Measurements from ENCODE around the gene YOD1. TPM values are rescaled to one million over a fixed set of nuclear protein-coding genes. Genes with fewer than 3 reads are reported as not detected.

The YOD1 gene
- total RNA-seq, 3 donors from 2014 or later = 5.8 to 7.8 (median 7.8) TPM

DNA sequence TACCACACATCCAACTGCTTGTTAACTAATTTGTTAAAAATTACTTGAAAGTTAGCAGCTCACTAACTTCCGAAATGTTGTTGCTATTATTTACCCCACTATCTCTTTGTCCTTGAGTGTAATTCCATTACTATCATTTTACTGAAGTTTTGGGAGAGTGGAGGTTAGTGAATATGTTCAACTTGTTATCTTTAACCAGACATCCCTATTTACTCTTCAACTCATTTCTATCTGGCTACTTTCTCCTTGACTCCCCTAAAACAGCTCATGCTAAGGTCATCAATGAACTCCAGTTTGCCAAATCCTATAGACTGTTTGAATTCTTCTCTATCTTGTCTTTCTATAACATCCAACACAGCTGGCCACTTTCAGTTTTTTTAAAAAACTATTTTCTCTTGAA, 14.1 kb downstream of the YOD1 start:
- intact Hi-C loops (cut with DNase I, micrococcal nuclease) = no loop called here
- Histone ChIP-seq H3K4me1 (ENCODE audit: low read depth) (peaks cover 10% of the 10 kb centered on the region), H3K4me3 (no peak overlapping the region), H3K9me3 (no peaks in the 10 kb centered on the region), H3K36me3 (ENCODE audit: low read depth) (no peaks in the 10 kb centered on the region)
- DNase-seq (no peak), ATAC-seq (no peak)
- TF ChIP-seq, protein P1, sequence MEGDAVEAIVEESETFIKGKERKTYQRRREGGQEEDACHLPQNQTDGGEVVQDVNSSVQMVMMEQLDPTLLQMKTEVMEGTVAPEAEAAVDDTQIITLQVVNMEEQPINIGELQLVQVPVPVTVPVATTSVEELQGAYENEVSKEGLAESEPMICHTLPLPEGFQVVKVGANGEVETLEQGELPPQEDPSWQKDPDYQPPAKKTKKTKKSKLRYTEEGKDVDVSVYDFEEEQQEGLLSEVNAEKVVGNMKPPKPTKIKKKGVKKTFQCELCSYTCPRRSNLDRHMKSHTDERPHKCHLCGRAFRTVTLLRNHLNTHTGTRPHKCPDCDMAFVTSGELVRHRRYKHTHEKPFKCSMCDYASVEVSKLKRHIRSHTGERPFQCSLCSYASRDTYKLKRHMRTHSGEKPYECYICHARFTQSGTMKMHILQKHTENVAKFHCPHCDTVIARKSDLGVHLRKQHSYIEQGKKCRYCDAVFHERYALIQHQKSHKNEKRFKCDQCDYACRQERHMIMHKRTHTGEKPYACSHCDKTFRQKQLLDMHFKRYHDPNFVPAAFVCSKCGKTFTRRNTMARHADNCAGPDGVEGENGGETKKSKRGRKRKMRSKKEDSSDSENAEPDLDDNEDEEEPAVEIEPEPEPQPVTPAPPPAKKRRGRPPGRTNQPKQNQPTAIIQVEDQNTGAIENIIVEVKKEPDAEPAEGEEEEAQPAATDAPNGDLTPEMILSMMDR (IDR thresholded peaks at IDR 0.05) = no peak

DNA sequence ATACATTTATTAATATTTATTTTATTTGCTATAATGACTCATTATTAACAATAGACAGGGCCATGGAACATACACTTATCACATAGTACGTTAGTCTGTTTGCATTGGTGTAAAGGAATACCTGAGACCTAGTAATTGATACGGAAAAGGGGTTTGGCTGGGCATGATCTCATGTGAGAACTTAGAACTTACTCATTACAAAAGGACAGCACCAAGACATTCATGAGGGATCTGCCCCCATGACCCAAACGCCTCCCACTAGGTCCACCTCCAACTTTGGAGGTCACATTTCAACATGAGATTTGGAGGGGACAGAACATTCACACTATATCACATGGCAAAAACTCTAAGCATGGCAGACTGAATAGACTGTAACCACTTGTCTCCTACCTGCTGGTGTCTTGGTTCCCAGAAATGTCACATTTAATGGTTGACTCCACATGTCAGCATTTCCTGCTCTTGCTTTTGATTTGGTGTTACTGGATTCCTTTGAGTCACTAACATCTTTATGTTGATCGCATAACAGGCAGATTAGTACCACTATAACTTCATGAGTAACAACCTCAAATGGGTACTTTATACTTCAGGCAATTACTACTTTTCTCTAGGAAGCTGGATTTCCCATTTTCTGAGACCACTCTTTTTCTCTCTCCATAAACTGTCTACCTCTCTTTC, 15.0 kb downstream of the YOD1 start:
- Histone ChIP-seq H3K9me3 (no peaks in the 10 kb centered on the region), H3K36me3 (ENCODE audit: low read depth) (no peaks in the 10 kb centered on the region), H3K4me1 (ENCODE audit: low read depth) (peaks cover 10% of the 10 kb centered on the region), H3K4me3 (no peak overlapping the region)
- TF ChIP-seq, protein P1 (IDR thresholded peaks at IDR 0.05) = no peak
- no peak for ATAC-seq
- DNase-seq = no peak
- intact Hi-C loops (cut with DNase I, micrococcal nuclease) = no loop called here

DNA sequence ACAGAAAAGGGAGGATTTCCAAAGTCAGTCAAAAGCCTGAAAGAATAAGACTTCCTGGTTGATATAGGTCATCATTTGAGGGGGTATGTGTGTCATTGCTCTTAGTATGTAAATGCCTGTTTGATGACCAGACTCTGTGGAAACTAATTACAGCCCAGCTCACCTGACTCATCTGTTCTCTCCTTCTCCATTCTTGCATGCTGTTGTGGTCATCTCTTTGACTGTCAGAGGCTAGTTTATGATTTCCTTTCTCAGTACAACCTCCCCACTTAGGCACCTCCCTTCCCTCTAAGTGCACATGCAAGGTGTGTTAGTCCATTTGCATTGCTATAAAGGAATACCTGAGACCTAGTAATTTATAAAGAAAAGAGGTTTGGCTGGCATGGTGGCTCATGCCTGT, 16.0 kb downstream of the YOD1 start:
- ATAC-seq (peak; percentile 41), DNase-seq (no peak)
- no peak overlapping the region for H3K4me3 ChIP-seq
- TF ChIP-seq, protein P1 (IDR thresholded peaks at IDR 0.05) = no peak
- H3K9me3 ChIP-seq = no peaks in the 10 kb centered on the region
- intact Hi-C loops (cut with DNase I, micrococcal nuclease) = no loop called here
- H3K4me1 ChIP-seq (ENCODE audit: low read depth) = peaks cover 11% of the 10 kb centered on the region
- H3K36me3 ChIP-seq (ENCODE audit: low read depth) = no peaks in the 10 kb centered on the region

DNA sequence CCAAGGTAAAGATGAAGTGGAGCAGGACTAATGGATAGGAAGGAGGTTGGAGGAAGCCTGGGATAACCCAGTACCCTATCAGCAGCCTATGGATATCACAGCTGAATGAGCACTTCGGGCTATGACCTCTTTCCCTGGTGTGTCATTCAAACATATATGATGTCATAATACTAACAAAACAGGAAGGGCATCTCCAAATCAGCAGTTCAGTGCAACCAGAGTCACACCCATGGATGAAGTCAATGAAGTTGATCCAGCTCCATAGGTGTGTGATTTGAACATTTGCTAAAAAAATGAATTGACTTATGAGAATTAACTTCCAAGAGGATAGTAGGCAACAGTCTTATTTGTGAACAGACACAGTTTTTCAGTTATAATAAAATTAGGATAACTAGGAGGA, 16.8 kb downstream of the YOD1 start:
- peak; percentile 6 for ATAC-seq
- H3K36me3 ChIP-seq (ENCODE audit: low read depth) = no peaks in the 10 kb centered on the region
- TF ChIP-seq, protein P1 (IDR thresholded peaks at IDR 0.05) = no peak
- intact Hi-C loops (cut with DNase I, micrococcal nuclease) = no loop called here
- DNase-seq = no peak
- H3K4me1 ChIP-seq (ENCODE audit: low read depth) = peaks cover 18% of the 10 kb centered on the region
- no peak overlapping the region for H3K4me3 ChIP-seq
- no peaks in the 10 kb centered on the region for H3K9me3 ChIP-seq

DNA sequence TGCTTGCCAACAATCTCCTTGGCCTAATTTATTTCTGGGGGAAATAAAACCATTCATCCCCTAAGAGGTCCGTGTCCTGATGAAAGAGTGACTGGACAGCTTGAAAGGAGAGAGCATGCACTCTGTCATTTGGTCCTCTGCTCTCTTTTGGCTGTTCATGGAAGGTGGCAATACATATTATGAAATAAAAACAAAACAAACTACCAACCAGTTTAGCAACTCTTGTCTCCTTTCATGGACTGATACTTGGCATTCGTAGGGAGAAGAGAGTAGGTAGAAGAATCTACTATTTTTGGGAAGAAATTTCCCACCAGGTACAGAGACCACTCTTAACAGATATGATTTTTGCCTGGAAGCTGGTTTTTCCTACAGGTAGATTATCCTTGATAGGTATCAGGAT, 17.7 kb downstream of the YOD1 start:
- intact Hi-C loops (cut with DNase I, micrococcal nuclease) = no loop called here
- ATAC-seq (no peak), DNase-seq (no peak)

More for the DNA sequence above, 17.7 kb downstream of the YOD1 start:
- TF ChIP-seq, protein P1 (IDR thresholded peaks at IDR 0.05) = no peak
- Histone ChIP-seq H3K4me1 (ENCODE audit: low read depth) (peaks cover 26% of the 10 kb centered on the region), H3K36me3 (ENCODE audit: low read depth) (no peaks in the 10 kb centered on the region), H3K9me3 (no peaks in the 10 kb centered on the region), H3K4me3 (no peak overlapping the region)

Data from mucosa of descending colon (tissue), 3 donors.